Suprapubic skin (tissue), 4 donors: ENCODE results near the gene ZFP64. TPM values are rescaled to one million over a fixed set of nuclear protein-coding genes. Genes with fewer than 3 reads are reported as not detected.

Experiments
- DNase-seq, 2 donors: peaks; one replicate each; pipeline ENCODE4 v3.0.0-alpha.2; 2019; ENCODE audit warnings: low spot score in 2 of 2
- H3K27ac ChIP-seq: fragments of 200-600 bp; sonication (generic); one replicate; pipeline ENCODE4 v1.5.1; 2019
- H3K27me3 ChIP-seq: fragments of 200-600 bp; sonication (generic); one replicate; pipeline ENCODE4 v1.5.1; 2019
- H3K36me3 ChIP-seq: fragments of 200-600 bp; sonication (generic); one replicate; pipeline ENCODE4 v1.5.1; 2019
- H3K4me1 ChIP-seq: fragments of 200-600 bp; sonication (generic); one replicate; pipeline ENCODE4 v1.5.1; 2019
- H3K4me3 ChIP-seq: fragments of 200-600 bp; sonication (generic); one replicate; pipeline ENCODE4 v1.5.1; 2019; ENCODE audit warnings: mild to moderate bottlenecking
- H3K9me3 ChIP-seq: fragments of 200-600 bp; sonication (generic); one replicate; pipeline ENCODE4 v1.5.1; 2019
- CTCF ChIP-seq, 2 donors: fragments of 200-600 bp in 1 of 2; fragments of 450-650 bp in 1 of 2; sonication (generic) in 1 of 2; IDR thresholded peaks; one replicate each; pipeline ENCODE4 v1.5.1; 2016 to 2019; ENCODE audit warnings: antibody characterized with exemption in 2 of 2, mild to moderate bottlenecking in 1 of 2, moderate library complexity in 1 of 2
- EP300 ChIP-seq: sonication (generic); formaldehyde crosslinking; IDR thresholded peaks from one replicate; pipeline ENCODE4 v1.6.1; 2017; ENCODE audit warnings: antibody characterized with exemption
- POLR2A ChIP-seq, 2 donors: fragments of 450-650 bp; IDR thresholded peaks; one replicate each; pipeline ENCODE4 v1.6.1; 2017; ENCODE audit warnings: antibody characterized with exemption in 2 of 2, mild to moderate bottlenecking in 2 of 2, moderate library complexity in 2 of 2
- POLR2AphosphoS5 ChIP-seq, 3 donors: sonication (generic); formaldehyde crosslinking; IDR thresholded peaks; one replicate each; pipeline ENCODE4 v1.6.1; 2017; ENCODE audit warnings: antibody characterized with exemption in 3 of 3
- WGBS: methylation state at CpG from one replicate; pipeline ENCODE4 v1.1.5; 2018; 5-methylcytosine and 5-hydroxymethylcytosine counted together
- total RNA-seq, 4 donors: library from RNA; depleted of rRNA; stranded (reverse); fragments of >200 nt; gene quantifications; one replicate each; pipeline ENCODE4 v1.1.0, GENCODE V29; 2016

Gene ZFP64
- total RNA-seq, 4 donors from 2014 or later: 25.1 to 33.8 (median 28.2) TPM

GRCh38 chr20:52191916-52192718 lies 538 bp upstream of the ZFP64 start:
- Histone ChIP-seq H3K36me3 (peaks cover under 1% of the 10 kb centered on the region), H3K4me3 (peak overlapping the region; percentile 82), H3K4me1 (peaks cover 16% of the 10 kb centered on the region), H3K27me3 (no peaks in the 10 kb centered on the region), H3K9me3 (no peaks in the 10 kb centered on the region), H3K27ac (peak overlapping the region; percentile 87)
- TF ChIP-seq EP300: no peak
- no peak for TF ChIP-seq POLR2AphosphoS5 (IDR thresholded peaks at IDR 0.05)
- TF ChIP-seq CTCF (IDR thresholded peaks at IDR 0.05): no peak
- no peak for TF ChIP-seq POLR2A (IDR thresholded peaks at IDR 0.05)
- peak in 1 of 2 donors; percentile 69 for DNase-seq
- WGBS: 2% methylated on average over 19 of the region's 61 CpGs

- WGBS: 6% methylated on average over 15 of the region's 15 CpGs
- Histone ChIP-seq H3K27me3 (no peaks in the 10 kb centered on the region), H3K36me3 (peaks cover 16% of the 10 kb centered on the region), H3K4me1 (peaks cover 16% of the 10 kb centered on the region), H3K27ac (peak overlapping the region; percentile 87), H3K4me3 (peak overlapping the region; percentile 82), H3K9me3 (no peaks in the 10 kb centered on the region)
- no peak for DNase-seq
- no peak for TF ChIP-seq POLR2A (IDR thresholded peaks at IDR 0.05)
- TF ChIP-seq CTCF (IDR thresholded peaks at IDR 0.05): no peak
- TF ChIP-seq EP300: no peak
- TF ChIP-seq POLR2AphosphoS5 (IDR thresholded peaks at IDR 0.05): no peak
Observed at GRCh38 chr20:52190437-52191131, 995 bp downstream of the ZFP64 start.

GRCh38 chr20:52181766-52182165 lies 9.8 kb downstream of the ZFP64 start:
- TF ChIP-seq POLR2AphosphoS5 (IDR thresholded peaks at IDR 0.05): no peak
- TF ChIP-seq CTCF (IDR thresholded peaks at IDR 0.05): no peak
- no peak for TF ChIP-seq EP300
- TF ChIP-seq POLR2A (IDR thresholded peaks at IDR 0.05): no peak
- WGBS: 96% methylated on average over 9 of the region's 9 CpGs
- Histone ChIP-seq H3K4me3 (no peak overlapping the region), H3K36me3 (peaks cover 48% of the 10 kb centered on the region), H3K27ac (no peak overlapping the region), H3K4me1 (no peaks in the 10 kb centered on the region), H3K27me3 (no peaks in the 10 kb centered on the region), H3K9me3 (no peaks in the 10 kb centered on the region)
- DNase-seq: no peak

GRCh38 chr20:52180180-52180840 lies 11.3 kb downstream of the ZFP64 start:
- Histone ChIP-seq H3K27ac (no peak overlapping the region), H3K4me1 (no peaks in the 10 kb centered on the region), H3K27me3 (no peaks in the 10 kb centered on the region), H3K36me3 (peaks cover 35% of the 10 kb centered on the region), H3K9me3 (no peaks in the 10 kb centered on the region), H3K4me3 (no peak overlapping the region)
- 87% methylated on average over 5 of the region's 5 CpGs for WGBS
- TF ChIP-seq EP300: no peak
- TF ChIP-seq POLR2A (IDR thresholded peaks at IDR 0.05): no peak
- no peak for TF ChIP-seq POLR2AphosphoS5 (IDR thresholded peaks at IDR 0.05)
- no peak for TF ChIP-seq CTCF (IDR thresholded peaks at IDR 0.05)
- DNase-seq: no peak
